Right lobe of liver (tissue), 6 donors: ENCODE results near the gene PCP2. TPM values are rescaled to one million over a fixed set of nuclear protein-coding genes. Genes with fewer than 3 reads are reported as not detected.
A peak's percentile ranks its signal among the peaks of the same experiment; 100 is the strongest.

Source experiments
- ATAC-seq, 4 donors: fragments of 200-7000 bp; cut with Tn5 transposase; one replicate each; pipeline ENCODE4 v1.9.1; 2020; ENCODE audit warnings: mild to moderate bottlenecking in 4 of 4, moderate library complexity in 4 of 4
- DNase-seq, 3 donors: peaks; one replicate each; pipeline ENCODE4 v3.0.0-alpha.2; 2020
- H3K27ac ChIP-seq, 3 donors: fragments of 200-600 bp; one replicate each; pipeline ENCODE4 v1.8.0; 2022
- H3K27me3 ChIP-seq, 2 donors: fragments of 200-600 bp; one replicate each; pipeline ENCODE4 v1.8.0; 2022
- H3K36me3 ChIP-seq, 4 donors: fragments of 200-600 bp; sonication (generic) in 1 of 4; one replicate each; pipeline versions ENCODE4 v1.5.1 to v1.8.0; 2017 to 2022; ENCODE audit warnings: control low read depth in 1 of 4
- H3K4me1 ChIP-seq, 4 donors: fragments of 200-600 bp; sonication (generic) in 1 of 4; one replicate each; pipeline versions ENCODE4 v1.5.1 to v1.8.0; 2017 to 2022; ENCODE audit warnings: control low read depth in 1 of 4
- H3K4me3 ChIP-seq, 3 donors: fragments of 200-600 bp; one replicate each; pipeline ENCODE4 v1.8.0; 2022
- H3K9me3 ChIP-seq, 4 donors: fragments of 200-600 bp; sonication (generic) in 1 of 4; one replicate each; pipeline versions ENCODE4 v1.5.1 to v1.8.0; 2017 to 2022; ENCODE audit warnings: control low read depth in 1 of 4
- POLR2A ChIP-seq: fragments of 450-650 bp; IDR thresholded peaks from one replicate; pipeline ENCODE4 v1.6.1; 2017; ENCODE audit warnings: antibody characterized with exemption, mild to moderate bottlenecking
- WGBS: methylation state at CpG from one replicate; pipeline ENCODE4 v1.1.6; 2018; ENCODE audit warnings: low coverage, low lambda C conversion rate; ENCODE audit not compliant: insufficient coverage; ENCODE audit errors: missing lambda C conversion rate; 5-methylcytosine and 5-hydroxymethylcytosine counted together
- intact Hi-C, 2 donors: fragments of 100-400 bp; cut with DNase I; formaldehyde crosslinking; loops; one replicate each; pipeline versions ENCODE4 v1.11.2 to v1.14.1; 2022
- total RNA-seq, 6 experiments: library from RNA; depleted of rRNA in 2 of 6; stranded (reverse); fragments of >200 nt in 2 of 6; fragmentation: NEBNext Ultra II Directional in 3 of 6; extraction: Animal tissue kit (Norgen Biotek cat#: 25700) in 3 of 6; gene quantifications; one replicate each; pipeline versions ENCODE4 v1.1.0 to v1.2.4, GENCODE V29; 2016 to 2023
- TF ChIP-seq, protein P1 (sequence below), 4 donors: fragments of 200-600 bp in 3 of 4; fragments of 450-650 bp in 1 of 4; IDR thresholded peaks; one replicate each; pipeline versions ENCODE4 v1.5.1 to v1.8.0; 2016 to 2022; ENCODE audit warnings: antibody characterized with exemption in 4 of 4, mild to moderate bottlenecking in 2 of 4
- donor health status: DM: no; HTN: yes; CAD: no.
- donor health status: DM: no; HTN: no; CAD: no.
- donor health status: DM: no; HTN: no; CAD: no.
- donor health status: DM: no; HTN: yes; CAD: no.
- donor health status: DM: no; HTN: yes; CAD: no.

Gene PCP2
- total RNA-seq, 6 experiments from 2014 or later, result 0.90 to 1.5 (median 0.95) TPM; not detected in 3

DNA sequence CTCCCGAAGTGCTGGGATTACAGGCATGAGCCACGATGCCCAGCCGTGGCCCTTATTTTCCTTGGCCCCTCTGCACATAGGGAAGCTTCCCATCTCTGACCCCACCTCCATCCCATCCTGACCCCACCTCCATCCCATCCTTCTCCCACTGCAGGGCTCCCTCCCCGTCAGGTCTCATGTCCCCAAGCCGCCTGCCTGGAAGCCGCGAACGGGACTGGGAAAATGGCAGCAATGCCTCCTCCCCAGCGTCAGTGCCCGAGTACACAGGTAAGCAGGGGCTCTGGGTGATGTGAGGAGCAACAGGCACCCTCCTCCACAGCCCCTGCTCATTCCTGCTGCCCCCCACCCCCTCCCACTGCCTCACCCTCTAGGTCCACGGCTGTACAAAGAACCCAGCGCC lies 16.3 kb downstream of the PCP2 start:
- Histone ChIP-seq H3K36me3 (peaks cover 0 to 38% (median 13%) of the 10 kb centered on the region in 4 donors), H3K4me1 (peaks cover 0 to 29% (median 14%) of the 10 kb centered on the region in 4 donors), H3K4me3 (no peak overlapping the region), H3K27me3 (no peaks in the 10 kb centered on the region), H3K9me3 (no peaks in the 10 kb centered on the region), H3K27ac (no peak overlapping the region)
- WGBS, result 78% methylated on average over 6 of the region's 12 CpGs
- TF ChIP-seq, protein P1, sequence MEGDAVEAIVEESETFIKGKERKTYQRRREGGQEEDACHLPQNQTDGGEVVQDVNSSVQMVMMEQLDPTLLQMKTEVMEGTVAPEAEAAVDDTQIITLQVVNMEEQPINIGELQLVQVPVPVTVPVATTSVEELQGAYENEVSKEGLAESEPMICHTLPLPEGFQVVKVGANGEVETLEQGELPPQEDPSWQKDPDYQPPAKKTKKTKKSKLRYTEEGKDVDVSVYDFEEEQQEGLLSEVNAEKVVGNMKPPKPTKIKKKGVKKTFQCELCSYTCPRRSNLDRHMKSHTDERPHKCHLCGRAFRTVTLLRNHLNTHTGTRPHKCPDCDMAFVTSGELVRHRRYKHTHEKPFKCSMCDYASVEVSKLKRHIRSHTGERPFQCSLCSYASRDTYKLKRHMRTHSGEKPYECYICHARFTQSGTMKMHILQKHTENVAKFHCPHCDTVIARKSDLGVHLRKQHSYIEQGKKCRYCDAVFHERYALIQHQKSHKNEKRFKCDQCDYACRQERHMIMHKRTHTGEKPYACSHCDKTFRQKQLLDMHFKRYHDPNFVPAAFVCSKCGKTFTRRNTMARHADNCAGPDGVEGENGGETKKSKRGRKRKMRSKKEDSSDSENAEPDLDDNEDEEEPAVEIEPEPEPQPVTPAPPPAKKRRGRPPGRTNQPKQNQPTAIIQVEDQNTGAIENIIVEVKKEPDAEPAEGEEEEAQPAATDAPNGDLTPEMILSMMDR (IDR thresholded peaks at IDR 0.05), result no peak
- no peak for TF ChIP-seq POLR2A
- ATAC-seq (no peak), DNase-seq (no peak)
- intact Hi-C loops, result no loop called here

DNA sequence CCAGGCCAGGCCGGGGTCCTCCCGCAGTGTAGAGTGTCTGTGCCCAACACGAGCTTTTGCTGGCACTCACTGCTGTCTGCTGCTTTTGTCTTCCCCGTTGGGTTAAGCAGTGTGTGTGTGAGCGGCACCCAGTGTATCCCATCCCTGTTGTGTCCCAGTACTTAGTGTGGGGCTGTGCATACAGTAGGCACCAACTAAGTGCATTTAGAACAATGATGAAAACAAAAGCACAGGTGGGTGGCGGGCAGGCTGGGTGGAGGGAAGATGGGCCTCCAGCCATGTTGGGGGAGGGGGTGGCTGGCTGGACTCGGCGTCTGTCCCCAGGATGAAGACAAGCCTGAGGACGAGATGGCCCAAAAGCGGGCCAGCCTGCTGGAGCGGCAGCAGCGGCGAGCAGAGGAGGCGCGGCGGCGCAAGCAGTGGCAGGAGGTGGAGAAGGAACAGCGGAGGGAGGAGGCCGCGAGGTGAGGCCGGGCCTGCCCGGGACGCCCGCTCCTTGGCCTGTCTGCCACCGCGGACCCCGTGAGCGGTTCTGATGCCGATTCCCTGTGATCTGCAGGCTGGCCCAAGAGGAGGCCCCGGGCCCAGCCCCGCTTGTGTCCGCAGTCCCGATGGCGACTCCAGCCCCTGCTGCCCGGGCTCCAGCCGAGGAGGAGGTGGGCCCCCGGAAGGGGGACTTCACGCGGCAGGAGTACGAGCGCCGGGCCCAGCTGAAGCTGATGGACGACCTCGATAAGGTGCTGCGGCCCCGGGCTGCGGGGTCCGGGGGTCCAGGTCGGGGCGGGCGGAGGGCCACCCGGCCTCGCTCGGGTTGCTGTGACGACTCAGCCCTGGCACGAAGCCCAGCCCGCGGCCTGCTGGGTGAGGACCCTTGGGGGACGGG lies 18.4 kb downstream of the PCP2 start:
- no peak for TF ChIP-seq POLR2A
- TF ChIP-seq, protein P1 (IDR thresholded peaks at IDR 0.05), result no peak
- H3K27ac ChIP-seq, result no peak overlapping the region
- H3K36me3 ChIP-seq, result peaks cover 0 to 35% (median 11%) of the 10 kb centered on the region in 4 donors
- no peak for DNase-seq
- WGBS, result 93% methylated on average over 3 of the region's 59 CpGs
- no peak overlapping the region for H3K4me3 ChIP-seq
- intact Hi-C loops, result no loop called here
- no peaks in the 10 kb centered on the region for H3K27me3 ChIP-seq
- H3K4me1 ChIP-seq, result peaks cover 0 to 26% (median 12%) of the 10 kb centered on the region in 4 donors
- H3K9me3 ChIP-seq, result no peaks in the 10 kb centered on the region
- no peak for ATAC-seq

DNA sequence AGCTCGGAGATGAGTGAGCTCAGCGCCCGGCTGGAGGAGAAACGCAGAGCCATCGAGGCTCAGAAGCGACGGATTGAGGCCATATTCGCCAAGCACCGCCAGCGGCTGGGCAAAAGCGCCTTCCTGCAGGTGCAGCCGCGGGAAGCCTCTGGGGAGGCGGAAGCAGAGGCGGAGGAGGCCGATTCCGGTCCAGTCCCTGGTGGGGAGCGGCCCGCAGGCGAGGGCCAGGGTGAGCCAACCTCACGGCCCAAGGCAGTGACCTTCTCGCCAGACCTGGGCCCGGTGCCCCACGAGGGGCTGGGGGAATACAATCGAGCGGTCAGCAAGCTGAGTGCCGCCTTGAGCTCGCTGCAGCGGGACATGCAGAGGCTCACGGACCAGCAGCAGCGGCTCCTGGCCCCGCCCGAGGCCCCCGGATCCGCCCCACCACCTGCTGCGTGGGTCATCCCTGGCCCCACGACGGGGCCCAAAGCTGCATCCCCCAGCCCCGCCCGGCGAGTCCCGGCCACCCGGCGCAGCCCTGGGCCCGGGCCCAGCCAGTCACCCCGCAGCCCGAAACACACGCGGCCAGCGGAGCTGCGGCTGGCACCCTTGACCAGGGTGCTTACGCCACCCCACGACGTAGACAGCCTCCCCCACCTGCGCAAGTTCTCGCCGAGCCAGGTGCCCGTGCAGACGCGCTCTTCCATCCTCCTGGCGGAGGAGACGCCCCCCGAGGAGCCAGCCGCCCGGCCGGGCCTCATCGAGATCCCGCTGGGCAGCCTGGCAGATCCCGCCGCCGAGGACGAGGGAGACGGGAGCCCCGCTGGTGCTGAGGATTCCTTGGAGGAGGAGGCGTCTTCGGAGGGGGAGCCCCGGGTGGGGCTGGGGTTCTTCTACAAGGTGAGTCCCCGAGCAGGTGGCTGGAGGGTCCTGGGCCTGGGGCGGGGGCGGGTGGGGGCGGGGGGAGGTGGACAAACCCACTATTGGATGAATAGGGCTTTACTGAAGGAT lies 20.9 kb downstream of the PCP2 start:
- TF ChIP-seq, protein P1 (IDR thresholded peaks at IDR 0.05), result no peak
- TF ChIP-seq POLR2A, result no peak
- Histone ChIP-seq H3K27me3 (no peaks in the 10 kb centered on the region), H3K27ac (no peak overlapping the region), H3K36me3 (peaks cover 0 to 43% (median 11%) of the 10 kb centered on the region in 4 donors), H3K4me3 (no peak overlapping the region), H3K9me3 (no peaks in the 10 kb centered on the region), H3K4me1 (peaks cover 0 to 2% (median 1%) of the 10 kb centered on the region in 4 donors)
- intact Hi-C loops, result no loop called here
- 89% methylated on average over 12 of the region's 81 CpGs for WGBS
- ATAC-seq, result no peak
- peak in 1 of 3 donors; percentile 40 for DNase-seq

DNA sequence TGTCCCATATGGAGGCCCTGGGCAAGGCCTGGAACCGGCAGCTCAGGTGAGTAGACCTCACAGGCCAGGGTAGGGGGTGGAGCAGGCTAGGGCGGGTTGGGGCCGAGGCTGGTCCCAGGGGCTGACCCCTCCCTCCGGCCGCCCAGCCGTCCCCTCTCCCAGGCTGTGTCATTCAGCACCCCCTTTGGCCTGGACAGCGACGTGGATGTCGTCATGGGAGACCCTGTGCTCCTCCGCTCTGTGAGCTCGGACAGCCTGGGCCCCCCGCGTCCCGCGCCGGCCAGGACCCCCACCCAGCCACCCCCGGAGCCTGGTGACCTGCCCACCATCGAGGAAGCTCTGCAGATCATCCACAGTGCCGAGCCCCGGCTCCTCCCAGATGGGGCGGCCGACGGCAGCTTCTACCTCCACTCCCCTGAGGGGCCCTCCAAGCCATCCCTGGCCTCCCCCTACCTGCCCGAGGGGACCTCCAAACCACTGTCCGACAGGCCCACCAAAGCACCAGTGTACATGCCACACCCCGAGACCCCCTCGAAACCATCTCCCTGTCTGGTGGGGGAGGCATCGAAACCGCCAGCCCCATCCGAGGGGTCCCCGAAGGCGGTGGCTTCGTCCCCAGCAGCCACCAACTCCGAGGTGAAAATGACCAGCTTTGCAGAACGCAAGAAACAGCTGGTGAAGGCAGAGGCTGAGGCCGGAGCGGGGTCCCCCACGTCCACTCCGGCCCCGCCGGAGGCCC lies 21.8 kb downstream of the PCP2 start:
- H3K27me3 ChIP-seq, result no peaks in the 10 kb centered on the region
- ATAC-seq, result peak in 1 of 4 donors; percentile 3
- peaks cover 0 to 43% (median 11%) of the 10 kb centered on the region in 4 donors for H3K36me3 ChIP-seq
- H3K9me3 ChIP-seq, result no peaks in the 10 kb centered on the region
- H3K4me1 ChIP-seq, result no peaks in the 10 kb centered on the region
- H3K4me3 ChIP-seq, result no peak overlapping the region
- intact Hi-C loops, result no loop called here
- DNase-seq, result peak in 2 of 3 donors; percentile 16 to 45
- no peak overlapping the region for H3K27ac ChIP-seq
- no CpG with 5 or more reads among the region's 41 CpGs for WGBS
- no peak for TF ChIP-seq POLR2A
- TF ChIP-seq, protein P1 (IDR thresholded peaks at IDR 0.05), result no peak
